Placental epithelial cell (primary cell): Measurements from ENCODE around the gene DLGAP3. TPM values are rescaled to one million over a fixed set of nuclear protein-coding genes. Genes with fewer than 3 reads are reported as not detected.

Experiments
- total RNA-seq: library from RNA; depleted of rRNA; stranded (reverse); fragments of >200 nt; gene quantifications from 2 replicates; pipeline ENCODE4 v1.2.3, GENCODE V29; 2012

The DLGAP3 gene, protein sequence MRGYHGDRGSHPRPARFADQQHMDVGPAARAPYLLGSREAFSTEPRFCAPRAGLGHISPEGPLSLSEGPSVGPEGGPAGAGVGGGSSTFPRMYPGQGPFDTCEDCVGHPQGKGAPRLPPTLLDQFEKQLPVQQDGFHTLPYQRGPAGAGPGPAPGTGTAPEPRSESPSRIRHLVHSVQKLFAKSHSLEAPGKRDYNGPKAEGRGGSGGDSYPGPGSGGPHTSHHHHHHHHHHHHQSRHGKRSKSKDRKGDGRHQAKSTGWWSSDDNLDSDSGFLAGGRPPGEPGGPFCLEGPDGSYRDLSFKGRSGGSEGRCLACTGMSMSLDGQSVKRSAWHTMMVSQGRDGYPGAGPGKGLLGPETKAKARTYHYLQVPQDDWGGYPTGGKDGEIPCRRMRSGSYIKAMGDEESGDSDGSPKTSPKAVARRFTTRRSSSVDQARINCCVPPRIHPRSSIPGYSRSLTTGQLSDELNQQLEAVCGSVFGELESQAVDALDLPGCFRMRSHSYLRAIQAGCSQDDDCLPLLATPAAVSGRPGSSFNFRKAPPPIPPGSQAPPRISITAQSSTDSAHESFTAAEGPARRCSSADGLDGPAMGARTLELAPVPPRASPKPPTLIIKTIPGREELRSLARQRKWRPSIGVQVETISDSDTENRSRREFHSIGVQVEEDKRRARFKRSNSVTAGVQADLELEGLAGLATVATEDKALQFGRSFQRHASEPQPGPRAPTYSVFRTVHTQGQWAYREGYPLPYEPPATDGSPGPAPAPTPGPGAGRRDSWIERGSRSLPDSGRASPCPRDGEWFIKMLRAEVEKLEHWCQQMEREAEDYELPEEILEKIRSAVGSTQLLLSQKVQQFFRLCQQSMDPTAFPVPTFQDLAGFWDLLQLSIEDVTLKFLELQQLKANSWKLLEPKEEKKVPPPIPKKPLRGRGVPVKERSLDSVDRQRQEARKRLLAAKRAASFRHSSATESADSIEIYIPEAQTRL
- under 0.01 TPM in 2 replicates for total RNA-seq

DNA sequence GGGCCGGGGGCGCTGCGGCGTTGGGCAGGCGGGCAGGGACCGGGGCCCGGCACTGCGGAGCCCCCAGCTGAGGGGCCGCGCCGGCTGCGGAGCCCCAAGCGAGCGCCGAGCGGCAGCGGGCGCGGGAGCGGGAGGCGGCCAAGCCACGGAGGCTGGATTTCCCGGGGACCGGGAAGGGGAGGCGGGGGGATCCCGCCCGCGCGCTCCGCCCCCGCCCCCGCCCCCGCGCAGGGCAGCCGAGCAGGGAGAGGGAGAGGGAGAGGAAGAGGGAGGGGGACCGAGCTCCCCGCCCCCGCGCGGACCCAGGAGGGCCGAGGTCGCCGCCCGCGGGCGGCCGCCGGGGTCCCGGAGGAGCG lies at the start of gene DLGAP3:
Gene DLGAP3, minus strand, starts transcription at position 154 of the 356 bp plus-strand sequence. CDS start 24,267 bp downstream, outside the sequence.

DNA sequence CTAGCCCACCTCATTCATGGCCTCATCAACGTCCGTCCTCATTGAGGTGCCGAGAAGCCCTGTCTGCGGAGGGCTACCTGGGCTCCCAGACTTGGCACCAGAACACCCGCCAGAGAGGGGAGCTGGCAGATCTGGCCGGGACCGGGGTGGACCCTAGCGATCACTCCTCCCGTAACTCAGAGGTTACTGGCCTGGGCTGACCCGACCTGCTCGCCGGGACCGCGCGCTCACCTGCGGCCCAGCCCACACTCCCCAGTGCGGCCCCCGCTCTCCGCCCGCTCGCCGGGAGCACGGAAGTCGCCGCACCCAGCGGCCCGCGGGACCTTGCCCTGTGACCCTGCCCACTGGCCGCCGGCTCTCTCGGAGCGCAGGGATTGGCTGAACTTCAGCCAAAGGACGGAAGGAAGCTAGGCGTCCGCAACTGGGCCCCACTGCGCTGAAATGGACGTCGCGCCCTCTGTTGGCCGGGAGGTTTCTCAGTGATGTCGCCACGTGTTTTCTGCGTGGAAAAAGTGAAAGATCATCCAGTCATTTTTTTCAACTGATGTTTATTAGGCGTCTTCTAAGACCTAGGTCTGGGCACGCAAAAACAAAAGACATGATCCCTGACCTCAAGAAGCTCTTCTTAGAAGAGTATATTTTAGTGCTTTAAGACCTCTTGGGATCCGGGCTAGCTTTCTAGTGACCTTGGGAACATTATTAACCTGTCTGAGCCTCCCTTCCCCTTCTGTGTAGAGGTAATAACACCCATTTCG lies 69.8 kb downstream of the DLGAP3 start, which contains the start of gene SMIM12:
Gene SMIM12, minus strand, starts transcription at position 304 of the 755 bp plus-strand sequence. CDS start 3,772 bp downstream, outside the sequence.

Other genes with a start within 250 kb of the DLGAP3 start
- gene GJB5, start 174.6 kb downstream of the DLGAP3 start, total RNA-seq: 42.8 and 56.9 TPM in 2 replicates
- gene GJB4, start 169.9 kb downstream of the DLGAP3 start, total RNA-seq: 1.6 and 1.7 TPM in 2 replicates
- gene GJB3, start 148.4 kb downstream of the DLGAP3 start, total RNA-seq: 106 and 178 TPM in 2 replicates
- gene GJA4, start 136.7 kb downstream of the DLGAP3 start, total RNA-seq: 0.11 TPM in 1 of 2 replicates, not detected in the other
- gene SMIM12, start 69.9 kb downstream of the DLGAP3 start, total RNA-seq: 15.3 and 25.7 TPM in 2 replicates
- gene TMEM35B, start 55.7 kb upstream of the DLGAP3 start, total RNA-seq: 13.0 and 15.9 TPM in 2 replicates
- gene ZMYM6, start 102.3 kb upstream of the DLGAP3 start, total RNA-seq: 14.9 and 26.3 TPM in 2 replicates
- gene ZMYM1, start 149.7 kb upstream of the DLGAP3 start, total RNA-seq: 10.6 and 12.0 TPM in 2 replicates